ENCODE data around the gene SLC12A4. TPM values are rescaled to one million over a fixed set of nuclear protein-coding genes. Genes with fewer than 3 reads are reported as not detected.

Gene SLC12A4
- 14.8 to 35.2 TPM (median 27.8 TPM) in 5 replicates for total RNA-seq (2022; extraction: Qiagen RNA extraction)

GRCh38 chr16:67968400-67969253 lies at the start of gene SLC12A4:
SLC12A4 (minus strand) TSS chr16:67968637; CDS start chr16:67968553, 84 bp downstream.

GRCh38 chr16:68015681-68016080 lies 47.2 kb upstream of the SLC12A4 start, which contains the start of gene DPEP2NB:
DPEP2NB (minus strand) TSS chr16:68015911; CDS start chr16:68015770, 141 bp downstream.

GRCh38 chr16:67998779-67999688 lies 30.6 kb upstream of the SLC12A4 start, which contains the start of gene DPEP2:
DPEP2 (minus strand) TSS chr16:67999484; CDS start chr16:67993212, 6,272 bp downstream.

GRCh38 chr16:67979955-67980678 lies 11.7 kb upstream of the SLC12A4 start, which contains the start of gene DPEP3:
DPEP3 (minus strand) TSS chr16:67980499; CDS start chr16:67980380, 119 bp downstream.

GRCh38 chr16:67943619-67944504 lies 24.6 kb downstream of the SLC12A4 start, which contains the start of gene LCAT:
LCAT (minus strand) TSS chr16:67944120; CDS start chr16:67944101, 19 bp downstream.

GRCh38 chr16:67936124-67936879 lies 32.1 kb downstream of the SLC12A4 start, which contains the start of gene PSMB10:
PSMB10 (minus strand) TSS chr16:67936850; CDS start chr16:67936749, 101 bp downstream.

GRCh38 chr16:67931712-67932461 lies 36.5 kb downstream of the SLC12A4 start, which contains the start of gene CTRL:
CTRL (minus strand) TSS chr16:67931862; CDS start chr16:67931852, 10 bp downstream.

Other genes starting within 250 kb of the SLC12A4 start
- 14.3 to 17.7 TPM (median 16.4 TPM) in 5 replicates for gene GFOD2, start 249.3 kb downstream of the SLC12A4 start, total RNA-seq (2022; extraction: Qiagen RNA extraction)
- gene RANBP10, start 162.1 kb downstream of the SLC12A4 start, total RNA-seq (2022; extraction: Qiagen RNA extraction): 6.6 to 10.3 TPM (median 9.8 TPM) in 5 replicates
- gene TSNAXIP1, start 161.7 kb downstream of the SLC12A4 start, total RNA-seq (2022; extraction: Qiagen RNA extraction): 0.25 to 0.67 TPM (median 0.52 TPM) in 5 replicates
- gene THAP11, start 126.3 kb downstream of the SLC12A4 start, total RNA-seq (2022; extraction: Qiagen RNA extraction): 26.2 to 39.1 TPM (median 37.6 TPM) in 5 replicates
- gene NUTF2, start 121.7 kb downstream of the SLC12A4 start, total RNA-seq (2022; extraction: Qiagen RNA extraction): 240 to 275 TPM (median 248 TPM) in 5 replicates
- gene CENPT, start 120.9 kb downstream of the SLC12A4 start, total RNA-seq (2022; extraction: Qiagen RNA extraction): 19.9 to 28.0 TPM (median 26.0 TPM) in 5 replicates
- 42.2 to 69.2 TPM (median 59.8 TPM) in 5 replicates for gene EDC4, start 95.6 kb downstream of the SLC12A4 start, total RNA-seq (2022; extraction: Qiagen RNA extraction)
- gene NRN1L, start 83.8 kb downstream of the SLC12A4 start, total RNA-seq (2022; extraction: Qiagen RNA extraction): 0.29 to 0.32 TPM in 2 of 5 replicates, not detected in the others
- gene PSKH1, start 75.4 kb downstream of the SLC12A4 start, total RNA-seq (2022; extraction: Qiagen RNA extraction): 10.6 to 16.1 TPM (median 14.7 TPM) in 5 replicates
- gene CTRL, start 36.8 kb downstream of the SLC12A4 start, total RNA-seq (2022; extraction: Qiagen RNA extraction): 0.63 to 2.0 TPM (median 1.5 TPM) in 5 replicates
- gene PSMB10, start 31.8 kb downstream of the SLC12A4 start, total RNA-seq (2022; extraction: Qiagen RNA extraction): 37.3 to 47.5 TPM (median 39.7 TPM) in 5 replicates
- 5.3 to 11.1 TPM (median 11.0 TPM) in 5 replicates for gene LCAT, start 24.5 kb downstream of the SLC12A4 start, total RNA-seq (2022; extraction: Qiagen RNA extraction)
- not detected in 5 replicates for gene DPEP3, start 11.9 kb upstream of the SLC12A4 start, total RNA-seq (2022; extraction: Qiagen RNA extraction)
- gene DPEP2, start 30.8 kb upstream of the SLC12A4 start, total RNA-seq (2022; extraction: Qiagen RNA extraction): not detected in 5 replicates
- gene DPEP2NB, start 47.3 kb upstream of the SLC12A4 start, total RNA-seq (2022; extraction: Qiagen RNA extraction): not detected in 5 replicates
- gene DDX28, start 54.6 kb upstream of the SLC12A4 start, total RNA-seq (2022; extraction: Qiagen RNA extraction): 17.1 to 18.0 TPM (median 17.3 TPM) in 5 replicates
- 16.3 to 17.5 TPM (median 17.3 TPM) in 5 replicates for gene DUS2, start 54.6 kb upstream of the SLC12A4 start, total RNA-seq (2022; extraction: Qiagen RNA extraction)
- gene NFATC3, start 116.7 kb upstream of the SLC12A4 start, total RNA-seq (2022; extraction: Qiagen RNA extraction): 12.0 to 17.9 TPM (median 16.5 TPM) in 5 replicates